ENCODE measurements around the gene SLC27A1. TPM values are rescaled to one million over a fixed set of nuclear protein-coding genes. Genes with fewer than 3 reads are reported as not detected.
A peak's percentile ranks its signal among the peaks of the same experiment; 100 is the strongest.

The SLC27A1 gene
- total RNA-seq, 1 donor from 2014 or later: 7.0 TPM

- no peak for DNase-seq (ENCODE audit: low read depth)
- H3K4me3 ChIP-seq (ENCODE audit: low read depth, low read length): no peak overlapping the region
- TF ChIP-seq CTCF (conservative IDR thresholded peaks at IDR 0.05; ENCODE audit: low read depth, low read length): no peak
Observed at GRCh38 chr19:17488593-17489391, 18.5 kb downstream of the SLC27A1 start.

GRCh38 chr19:17489392-17490030 is 19.2 kb downstream of the SLC27A1 start:
- no peak overlapping the region for H3K4me3 ChIP-seq (ENCODE audit: low read depth, low read length)
- TF ChIP-seq CTCF (conservative IDR thresholded peaks at IDR 0.05; ENCODE audit: low read depth, low read length): no peak
- no peak for DNase-seq (ENCODE audit: low read depth)

GRCh38 chr19:17490411-17490810 is 20.1 kb downstream of the SLC27A1 start:
- no peak for DNase-seq (ENCODE audit: low read depth)
- no peak overlapping the region for H3K4me3 ChIP-seq (ENCODE audit: low read depth, low read length)
- no peak for TF ChIP-seq CTCF (conservative IDR thresholded peaks at IDR 0.05; ENCODE audit: low read depth, low read length)

- no peak for TF ChIP-seq CTCF (conservative IDR thresholded peaks at IDR 0.05; ENCODE audit: low read depth, low read length)
- H3K4me3 ChIP-seq (ENCODE audit: low read depth, low read length): no peak overlapping the region
- DNase-seq (ENCODE audit: low read depth): no peak
Observed at GRCh38 chr19:17491287-17491686, 21.0 kb downstream of the SLC27A1 start.

- no peak for TF ChIP-seq CTCF (conservative IDR thresholded peaks at IDR 0.05; ENCODE audit: low read depth, low read length)
- no peak overlapping the region for H3K4me3 ChIP-seq (ENCODE audit: low read depth, low read length)
- DNase-seq (ENCODE audit: low read depth): no peak
Observed at GRCh38 chr19:17495639-17496296, 25.4 kb downstream of the SLC27A1 start.

- TF ChIP-seq CTCF (conservative IDR thresholded peaks at IDR 0.05; ENCODE audit: low read depth, low read length): peak; percentile 97
- DNase-seq (ENCODE audit: low read depth): no peak
- no peak overlapping the region for H3K4me3 ChIP-seq (ENCODE audit: low read depth, low read length)
Observed at GRCh38 chr19:17496337-17496997, 26.1 kb downstream of the SLC27A1 start.
